Transverse colon (tissue), 4 donors: Measurements from ENCODE around the gene GTF2IRD1.

Experiments
- CTCF ChIP-seq, 5 experiments: fragments of 200-600 bp in 3 of 5; fragments of 450-650 bp in 2 of 5; sonication (generic) in 3 of 5; IDR thresholded peaks; 1 replicate in 2 of 5; 2 replicates in 3 of 5; pipeline ENCODE4 v1.5.1; 2016 to 2017; ENCODE audit warnings: antibody characterized with exemption in 5 of 5, inconsistent platforms in 3 of 5, mild to moderate bottlenecking in 2 of 5, moderate library complexity in 1 of 5
- EP300 ChIP-seq: sonication (generic); formaldehyde crosslinking; IDR thresholded peaks from one replicate; pipeline ENCODE4 v1.6.1; 2017; ENCODE audit warnings: antibody characterized with exemption, low read depth
- POLR2AphosphoS5 ChIP-seq, 3 donors: sonication (generic); formaldehyde crosslinking; IDR thresholded peaks; one replicate each; pipeline ENCODE4 v1.6.1; 2016; ENCODE audit warnings: antibody characterized with exemption in 3 of 3

GRCh38 chr7:74495112-74496086 is 41.7 kb downstream of the GTF2IRD1 start:
- TF ChIP-seq CTCF (IDR thresholded peaks at IDR 0.05): no peak
- TF ChIP-seq POLR2AphosphoS5 (IDR thresholded peaks at IDR 0.05): no peak
- TF ChIP-seq EP300: no peak
